ENCODE data around the gene ZNF793. TPM values are rescaled to one million over a fixed set of nuclear protein-coding genes. Genes with fewer than 3 reads are reported as not detected.

Gene ZNF793
- total and polyA plus RNA-seq, 12 donors = 2.4 to 9.6 (median 6.6) TPM

GRCh38 chr19:37537391-37537947 is 30.7 kb downstream of the ZNF793 start:
- Histone ChIP-seq H3K9me3 (peaks cover 0 to 77% (median 10%) of the 10 kb centered on the region in 11 donors), H3K27me3 (no peaks in the 10 kb centered on the region), H3K4me1 (no peaks in the 10 kb centered on the region), H3K36me3 (peaks cover 14 to 69% (median 51%) of the 10 kb centered on the region in 9 donors), H3K4me3 (no peak overlapping the region), H3K27ac (no peak overlapping the region)
- ATAC-seq = no peak
- intact Hi-C loops (cut with DNase I) = no loop called here
- DNase-seq = no peak
- WGBS, 2 donors = 96 to 97% methylated on average over 7 of the region's 7 CpGs
- TF ChIP-seq CTCF (IDR thresholded peaks at IDR 0.05) = no peak

- TF ChIP-seq CTCF (IDR thresholded peaks at IDR 0.05) = peak in 7 of 9 donors; percentile 28 to 55 (median 41)
- peak; percentile 47 to 64 for DNase-seq
- no peaks in the 10 kb centered on the region for H3K4me1 ChIP-seq
- peaks cover 0 to 92% (median 0%) of the 10 kb centered on the region in 11 donors for H3K9me3 ChIP-seq
- H3K27me3 ChIP-seq = no peaks in the 10 kb centered on the region
- WGBS, 2 donors = 1 to 2% methylated on average over 65 of the region's 65 CpGs
- intact Hi-C loops (cut with DNase I) = loop anchor here in 1 of 10 donors (5.0 kb wide), 1 partner anchor 579 kb away; no protein-coding TSS in a partner anchor
- H3K27ac ChIP-seq = peak overlapping the region in 9 of 10 donors; percentile 39 to 82 (median 67)
- H3K36me3 ChIP-seq = peaks cover 0 to 39% (median 0%) of the 10 kb centered on the region in 9 donors
- ATAC-seq = peak; percentile 74 to 97 (median 93)
- peak overlapping the region; percentile 33 to 78 (median 61) for H3K4me3 ChIP-seq
Observed at GRCh38 chr19:37551129-37551993, 44.6 kb downstream of the ZNF793 start.

DNA sequence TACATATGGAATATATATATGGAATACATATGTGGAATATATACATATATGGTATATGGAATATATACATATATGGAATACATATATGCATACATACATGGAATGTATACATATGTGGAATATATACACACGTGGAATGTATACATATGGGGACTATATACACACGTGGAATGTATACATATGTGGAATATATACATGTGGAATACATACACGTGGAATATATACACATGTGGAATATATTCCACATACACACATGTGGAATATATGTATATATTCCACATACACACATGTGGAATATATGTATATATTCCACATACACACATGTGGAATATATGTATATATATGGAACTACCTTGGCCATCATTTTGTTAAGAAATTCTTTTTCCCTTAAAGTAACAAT is 56.8 kb downstream of the ZNF793 start:
- H3K36me3 ChIP-seq = peaks cover 0 to 99% (median 19%) of the 10 kb centered on the region in 9 donors
- H3K4me1 ChIP-seq = no peaks in the 10 kb centered on the region
- intact Hi-C loops (cut with DNase I) = loop anchor here in 1 of 10 donors (10.0 kb wide), 1 partner anchor 149 kb away; no protein-coding TSS in a partner anchor
- H3K9me3 ChIP-seq = peaks cover 0 to 100% (median 15%) of the 10 kb centered on the region in 11 donors
- DNase-seq = no peak
- H3K27ac ChIP-seq = no peak overlapping the region
- no peak overlapping the region for H3K4me3 ChIP-seq
- 94 to 95% methylated on average over 3 of the region's 3 CpGs for WGBS, 2 donors
- ATAC-seq = no peak
- no peaks in the 10 kb centered on the region for H3K27me3 ChIP-seq
- no peak for TF ChIP-seq CTCF (IDR thresholded peaks at IDR 0.05)

DNA sequence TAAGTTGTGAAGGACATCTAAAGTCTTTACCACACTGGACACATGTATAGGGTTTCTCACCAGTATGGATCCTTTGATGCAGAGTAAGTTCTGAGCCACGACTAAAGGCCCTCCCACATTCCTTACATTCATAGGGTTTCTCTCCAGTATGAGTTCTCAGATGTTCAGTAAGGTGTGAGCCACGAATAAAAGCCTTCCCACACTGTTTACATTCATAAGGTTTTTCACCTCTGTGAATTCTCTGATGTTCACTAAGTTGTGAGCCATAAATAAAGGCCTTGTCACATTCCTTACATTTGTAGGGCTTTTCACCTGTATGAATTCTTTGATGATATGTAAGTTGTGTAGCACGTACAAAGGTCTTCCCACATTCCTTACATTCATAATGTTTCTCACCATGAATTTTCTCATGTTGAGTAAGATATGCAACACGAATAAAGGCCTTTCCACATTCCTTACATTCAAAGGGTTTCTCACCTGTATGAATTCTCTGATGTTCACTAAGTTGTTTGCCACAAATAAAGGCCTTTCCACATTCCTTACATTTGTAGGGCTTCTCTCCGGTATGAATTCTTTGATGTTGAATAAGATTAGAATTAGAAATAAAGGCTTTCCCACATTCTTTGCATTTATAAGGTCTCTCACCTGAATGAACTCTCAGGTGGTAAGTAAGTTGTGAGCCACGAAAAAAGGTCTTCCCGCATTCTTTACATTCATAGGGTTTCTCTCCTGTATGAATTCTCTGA is 58.1 kb downstream of the ZNF793 start:
- peaks cover 0 to 100% (median 3%) of the 10 kb centered on the region in 11 donors for H3K9me3 ChIP-seq
- H3K27ac ChIP-seq = no peak overlapping the region
- no peaks in the 10 kb centered on the region for H3K4me1 ChIP-seq
- intact Hi-C loops (cut with DNase I) = loop anchor here in 1 of 10 donors (10.0 kb wide), 1 partner anchor 150 kb away; no protein-coding TSS in a partner anchor
- no peak for TF ChIP-seq CTCF (IDR thresholded peaks at IDR 0.05)
- no peak for DNase-seq
- 95 to 96% methylated on average over 7 of the region's 7 CpGs for WGBS, 2 donors
- no peak for ATAC-seq
- H3K36me3 ChIP-seq = peaks cover 0 to 100% (median 19%) of the 10 kb centered on the region in 9 donors
- H3K27me3 ChIP-seq = no peaks in the 10 kb centered on the region
- no peak overlapping the region for H3K4me3 ChIP-seq

Measured in heart right ventricle (tissue), 16 donors.